OCI-LY3 (cell line): Measurements from ENCODE around the gene ANAPC13.

Experiments used
- EZH2phosphoT487 ChIP-seq: fragments of 200-600 bp; shearing (Covaris generic); IDR thresholded peaks from 2 replicates; pipeline ENCODE4 v1.6.1; 2018; ENCODE audit warnings: antibody characterized with exemption, mixed run types, low read depth
- TF ChIP-seq, protein P1 (sequence below): fragments of 200-600, 300-600 bp; sonication (generic); IDR thresholded peaks from 2 replicates; pipeline ENCODE4 v1.5.1; 2014; ENCODE audit warnings: antibody characterized with exemption, low read length, low read depth

DNA sequence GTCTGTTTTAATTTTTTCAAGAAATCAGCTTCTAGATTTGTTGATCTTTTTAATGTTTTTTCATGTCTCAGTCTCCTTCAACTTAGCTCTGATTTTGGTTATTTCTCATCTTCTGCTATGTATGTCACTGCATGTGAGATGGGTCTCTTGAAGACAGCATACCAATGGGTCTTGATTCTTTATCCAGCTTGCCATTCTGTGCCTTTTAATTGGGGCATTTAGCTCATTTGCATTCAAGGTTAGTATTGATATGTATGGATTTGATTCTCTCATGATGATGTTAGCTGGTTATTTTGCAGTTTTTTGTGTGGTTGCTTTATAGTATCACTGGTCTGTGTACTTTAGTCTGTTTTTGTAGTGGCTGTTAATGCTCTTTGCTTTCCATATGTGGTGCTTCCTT is 39.5 kb upstream of the ANAPC13 start:
- TF ChIP-seq, protein P1, sequence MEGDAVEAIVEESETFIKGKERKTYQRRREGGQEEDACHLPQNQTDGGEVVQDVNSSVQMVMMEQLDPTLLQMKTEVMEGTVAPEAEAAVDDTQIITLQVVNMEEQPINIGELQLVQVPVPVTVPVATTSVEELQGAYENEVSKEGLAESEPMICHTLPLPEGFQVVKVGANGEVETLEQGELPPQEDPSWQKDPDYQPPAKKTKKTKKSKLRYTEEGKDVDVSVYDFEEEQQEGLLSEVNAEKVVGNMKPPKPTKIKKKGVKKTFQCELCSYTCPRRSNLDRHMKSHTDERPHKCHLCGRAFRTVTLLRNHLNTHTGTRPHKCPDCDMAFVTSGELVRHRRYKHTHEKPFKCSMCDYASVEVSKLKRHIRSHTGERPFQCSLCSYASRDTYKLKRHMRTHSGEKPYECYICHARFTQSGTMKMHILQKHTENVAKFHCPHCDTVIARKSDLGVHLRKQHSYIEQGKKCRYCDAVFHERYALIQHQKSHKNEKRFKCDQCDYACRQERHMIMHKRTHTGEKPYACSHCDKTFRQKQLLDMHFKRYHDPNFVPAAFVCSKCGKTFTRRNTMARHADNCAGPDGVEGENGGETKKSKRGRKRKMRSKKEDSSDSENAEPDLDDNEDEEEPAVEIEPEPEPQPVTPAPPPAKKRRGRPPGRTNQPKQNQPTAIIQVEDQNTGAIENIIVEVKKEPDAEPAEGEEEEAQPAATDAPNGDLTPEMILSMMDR: no peak
- no peak for TF ChIP-seq EZH2phosphoT487
